Neural progenitor cell (in vitro differentiated cells): ENCODE results near the gene PSMA7.

Experiments used
- EZH2 ChIP-seq: fragments of 200-600 bp; sonication (generic); IDR thresholded peaks from 2 replicates; pipeline ENCODE4 v1.6.1; 2017; ENCODE audit warnings: antibody characterized with exemption, mild to moderate bottlenecking, moderate library complexity
- EZH2phosphoT487 ChIP-seq: fragments of 200-600 bp; sonication (generic); IDR thresholded peaks from 2 replicates; pipeline ENCODE4 v1.6.1; 2017; ENCODE audit warnings: antibody characterized with exemption
- TF ChIP-seq, protein P1 (sequence below): fragments of 200-600 bp; sonication (generic); IDR thresholded peaks from 2 replicates; pipeline ENCODE4 v1.5.1; 2017; ENCODE audit warnings: antibody characterized with exemption, mild to moderate bottlenecking

DNA sequence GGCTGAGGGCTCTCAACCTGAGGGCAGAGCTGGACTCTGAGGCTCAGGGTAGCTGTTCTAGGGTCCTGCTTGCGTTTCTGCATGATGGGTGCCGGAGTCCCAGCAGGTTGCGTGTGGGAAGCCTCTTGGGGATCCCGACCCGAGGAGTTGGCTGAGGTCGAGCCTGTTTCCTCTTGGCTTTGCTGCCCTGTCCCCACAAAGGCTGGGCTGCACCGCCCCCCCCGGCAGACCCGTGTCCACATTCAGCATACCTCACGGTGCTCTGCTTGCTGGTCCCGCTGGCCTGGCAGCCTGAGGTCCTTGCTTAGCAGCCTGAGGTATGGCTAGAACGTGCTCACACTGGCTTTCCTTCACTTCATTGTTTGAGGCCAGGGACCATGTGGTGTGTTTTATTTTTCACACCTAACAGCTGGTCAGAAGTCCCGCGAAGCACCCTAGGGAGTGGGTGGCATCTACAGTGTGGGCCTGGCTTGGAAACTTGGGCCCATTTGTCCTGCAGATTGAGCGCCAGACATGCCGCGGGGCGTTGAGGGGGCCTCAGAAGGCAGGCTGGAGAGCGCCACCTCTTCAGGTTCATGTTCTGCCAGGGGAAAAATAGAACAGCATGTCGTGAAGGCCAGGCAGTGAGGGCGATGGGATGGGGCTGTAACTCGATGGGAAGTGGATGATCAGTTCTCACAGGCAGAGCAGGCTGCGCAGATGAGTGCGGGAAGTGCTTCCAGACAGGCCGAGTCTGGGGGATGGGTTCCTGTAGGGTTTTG, 11.5 kb downstream of the PSMA7 start:
- TF ChIP-seq EZH2 (no peak), EZH2phosphoT487 (no peak)
- TF ChIP-seq, protein P1, sequence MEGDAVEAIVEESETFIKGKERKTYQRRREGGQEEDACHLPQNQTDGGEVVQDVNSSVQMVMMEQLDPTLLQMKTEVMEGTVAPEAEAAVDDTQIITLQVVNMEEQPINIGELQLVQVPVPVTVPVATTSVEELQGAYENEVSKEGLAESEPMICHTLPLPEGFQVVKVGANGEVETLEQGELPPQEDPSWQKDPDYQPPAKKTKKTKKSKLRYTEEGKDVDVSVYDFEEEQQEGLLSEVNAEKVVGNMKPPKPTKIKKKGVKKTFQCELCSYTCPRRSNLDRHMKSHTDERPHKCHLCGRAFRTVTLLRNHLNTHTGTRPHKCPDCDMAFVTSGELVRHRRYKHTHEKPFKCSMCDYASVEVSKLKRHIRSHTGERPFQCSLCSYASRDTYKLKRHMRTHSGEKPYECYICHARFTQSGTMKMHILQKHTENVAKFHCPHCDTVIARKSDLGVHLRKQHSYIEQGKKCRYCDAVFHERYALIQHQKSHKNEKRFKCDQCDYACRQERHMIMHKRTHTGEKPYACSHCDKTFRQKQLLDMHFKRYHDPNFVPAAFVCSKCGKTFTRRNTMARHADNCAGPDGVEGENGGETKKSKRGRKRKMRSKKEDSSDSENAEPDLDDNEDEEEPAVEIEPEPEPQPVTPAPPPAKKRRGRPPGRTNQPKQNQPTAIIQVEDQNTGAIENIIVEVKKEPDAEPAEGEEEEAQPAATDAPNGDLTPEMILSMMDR: no peak
